OCI-LY7 (cell line): ENCODE results near the gene USH1G. TPM values are rescaled to one million over a fixed set of nuclear protein-coding genes. Genes with fewer than 3 reads are reported as not detected.

ENCODE experiments used
- BruUV-seq: library from RNA; stranded (reverse); fragments of 400-500 nt; replicated peaks from 2 replicates; lab custom pipeline; 2021; lab: Mats Ljungman, UMichigan
- CTCF ChIA-PET: fragments of 300-600 bp; sonication (Branson Sonifier 250); formaldehyde crosslinking; loops from one replicate; lab custom pipeline; 2022; ENCODE audit warnings: antibody characterized with exemption; ENCODE audit not compliant: unreplicated experiment; lab: Charles Lee
- POLR2A ChIA-PET: fragments of 300-600 bp; sonication (Branson Sonifier 250); formaldehyde crosslinking; loops from one replicate; lab custom pipeline; 2022; ENCODE audit warnings: antibody characterized with exemption; lab: Charles Lee
- DNase-seq: peaks from one replicate; pipeline ENCODE4 v3.0.0-alpha.2; 2015; ENCODE audit warnings: low spot score
- H2AFZ ChIP-seq: fragments of 200-600 bp; sonication (generic), shearing (Covaris generic); 2 replicates; pipeline ENCODE4 v1.6.1; 2014; ENCODE audit warnings: mild to moderate bottlenecking, antibody characterized with exemption, low read length, moderate library complexity
- H3K27ac ChIP-seq: fragments of 200-600 bp; sonication (generic); 2 replicates; pipeline ENCODE4 v1.5.1; 2014; ENCODE audit warnings: mixed run types, low read depth, mild to moderate bottlenecking, moderate library complexity, low read length, inconsistent platforms; ENCODE audit not compliant: poor library complexity, severe bottlenecking
- H3K36me3 ChIP-seq: fragments of 200-600 bp; sonication (generic); 2 replicates; pipeline ENCODE4 v1.6.1; 2014; ENCODE audit warnings: mild to moderate bottlenecking, antibody characterized with exemption, low read length, moderate library complexity, mixed read lengths; ENCODE audit not compliant: insufficient read depth
- H3K4me1 ChIP-seq: fragments of 200-600 bp; sonication (generic); 2 replicates; pipeline ENCODE4 v1.5.1; 2014; ENCODE audit warnings: mild to moderate bottlenecking, low read length; ENCODE audit not compliant: insufficient read depth, poor library complexity, severe bottlenecking
- H3K4me2 ChIP-seq: fragments of 200-600 bp; sonication (generic); 2 replicates; pipeline ENCODE4 v1.6.1; 2014; ENCODE audit warnings: mild to moderate bottlenecking, low read length
- H3K4me3 ChIP-seq: fragments of 200-600 bp; sonication (generic); 2 replicates; pipeline ENCODE4 v1.5.1; 2014; ENCODE audit warnings: mild to moderate bottlenecking, low read depth, low read length; ENCODE audit not compliant: poor library complexity, severe bottlenecking
- H3K79me2 ChIP-seq: fragments of 200-600 bp; sonication (generic); 2 replicates; pipeline ENCODE4 v1.6.1; 2016; ENCODE audit warnings: low read depth, mild to moderate bottlenecking, low read length, moderate library complexity, mixed read lengths; ENCODE audit not compliant: insufficient read depth
- H3K9me2 ChIP-seq: fragments of 200-600 bp; sonication (generic); 2 replicates; pipeline ENCODE4 v1.6.1; 2016; ENCODE audit warnings: mild to moderate bottlenecking, low read length, mixed read lengths; ENCODE audit not compliant: insufficient read depth
- H3K9me3 ChIP-seq: fragments of 200-600 bp; sonication (generic); 2 replicates; pipeline ENCODE4 v1.6.1; 2014; ENCODE audit warnings: mild to moderate bottlenecking, mixed run types, low read length, mixed read lengths
- H4K20me1 ChIP-seq: fragments of 200-600 bp; sonication (generic); 2 replicates; pipeline ENCODE4 v1.6.1; 2014; ENCODE audit warnings: mild to moderate bottlenecking, antibody characterized with exemption, low read length, moderate library complexity, mixed read lengths; ENCODE audit not compliant: insufficient read depth
- CTCF ChIP-seq: fragments of 200-600 bp; sonication (generic); conservative IDR thresholded peaks from 2 replicates; pipeline ENCODE4 v1.5.1; 2014; ENCODE audit warnings: mild to moderate bottlenecking, antibody characterized with exemption, low read length, moderate library complexity, mixed read lengths
- EZH2phosphoT487 ChIP-seq: fragments of 200-600 bp; sonication (generic); IDR thresholded peaks from 2 replicates; pipeline ENCODE4 v1.6.1; 2018; ENCODE audit warnings: low read depth, borderline replicate concordance, mild to moderate bottlenecking, mixed run types, antibody characterized with exemption, low read length, moderate library complexity, mixed read lengths
- intact Hi-C: fragments of 100-400 bp; cut with micrococcal nuclease; formaldehyde crosslinking; loops from one replicate; pipeline ENCODE4 v1.10.0; 2022; ENCODE audit not compliant: unreplicated experiment
- total RNA-seq, 2 experiments: library from RNA; depleted of rRNA in 1 of 2; stranded (reverse); fragments of >200 nt in 1 of 2; shearing (Covaris generic) in 1 of 2; gene quantifications; 2 replicates each; pipeline ENCODE4 v1.2.3, GENCODE V29; 2014 to 2022

The USH1G gene
- total RNA-seq, 2 experiments from 2014 or later: not detected

DNA sequence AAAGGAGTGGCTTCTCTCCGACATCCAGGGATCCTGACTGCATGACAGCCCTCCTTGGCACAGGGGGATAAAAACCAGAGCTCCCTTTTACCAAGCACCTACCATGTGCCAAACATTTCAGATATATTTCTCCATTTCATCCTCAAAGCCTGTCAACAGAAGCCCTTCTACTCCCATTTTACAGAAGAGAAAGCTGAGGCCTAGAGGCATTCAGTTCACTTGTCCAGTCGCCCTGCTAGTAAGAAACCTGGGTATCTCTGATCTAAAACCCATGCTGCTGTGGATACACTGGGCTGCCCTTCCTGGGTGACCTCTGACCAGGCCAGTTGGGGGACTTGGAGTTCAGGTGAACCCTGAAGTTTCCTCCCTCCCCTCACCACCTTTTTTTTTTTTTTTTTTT is 44.4 kb downstream of the USH1G start:
- Histone ChIP-seq H3K4me3 (no peak overlapping the region), H3K79me2 (no peaks in the 10 kb centered on the region), H3K27ac (no peak overlapping the region), H4K20me1 (no peaks in the 10 kb centered on the region), H3K36me3 (no peaks in the 10 kb centered on the region), H3K4me1 (peaks cover 10% of the 10 kb centered on the region), H3K9me3 (no peaks in the 10 kb centered on the region), H3K4me2 (no peak overlapping the region), H2AFZ (no peak overlapping the region), H3K9me2 (no peaks in the 10 kb centered on the region)
- CTCF ChIA-PET: interaction anchor here (0.8 kb wide), 1 partner anchor 14 kb away, joined by 3 read pairs; no protein-coding TSS in a partner anchor
- intact Hi-C loops: no loop called here
- no TSS peak for BruUV-seq
- DNase-seq: no peak
- POLR2A ChIA-PET: no interaction called here
- TF ChIP-seq EZH2phosphoT487 (no peak), CTCF (no peak)

DNA sequence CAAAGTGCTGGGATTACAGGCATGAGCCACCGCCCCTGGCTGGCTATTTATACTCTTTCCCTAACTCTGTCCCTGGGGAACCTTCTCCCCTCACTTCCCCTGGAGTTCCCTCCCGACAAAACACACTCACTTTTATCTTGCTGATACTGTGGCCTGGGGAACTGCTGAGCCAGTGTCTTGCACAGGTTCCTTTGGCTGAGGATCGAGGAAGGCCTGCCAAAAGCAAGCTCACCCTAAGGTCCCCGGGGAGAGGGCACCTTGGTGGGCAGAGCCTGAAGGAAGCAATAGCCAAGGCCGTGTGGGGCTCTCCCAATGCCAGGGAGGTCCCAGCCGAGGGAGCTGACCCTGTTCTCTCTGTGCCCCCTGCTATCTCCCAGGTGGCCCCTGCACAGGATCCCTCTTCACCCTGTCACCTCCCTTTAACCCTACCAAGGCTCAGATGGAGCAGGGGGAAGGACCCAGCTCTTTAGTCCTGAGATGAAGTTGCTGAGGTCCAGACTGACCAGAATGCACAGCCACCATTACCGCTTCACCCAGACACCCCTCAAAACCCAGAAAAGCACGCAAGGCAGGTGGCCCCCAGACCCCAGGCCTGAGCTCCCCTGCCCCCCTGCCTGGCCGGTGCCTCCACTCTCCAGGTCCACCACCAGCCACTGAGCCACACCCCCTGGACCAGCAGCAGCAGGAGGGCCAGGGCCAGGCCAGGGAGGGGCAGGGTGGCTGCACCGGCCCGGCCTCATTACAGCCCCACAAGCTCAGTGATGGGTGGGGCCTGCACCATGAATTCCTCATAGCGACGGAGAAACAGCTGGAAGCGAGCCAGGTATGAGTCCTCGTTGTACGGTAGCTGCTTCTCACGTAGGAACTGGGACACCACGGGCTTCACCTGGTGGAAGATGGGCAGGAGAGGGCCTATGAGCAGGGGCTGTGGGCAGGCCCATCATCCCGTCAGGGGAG is 45.2 kb downstream of the USH1G start:
- CTCF ChIA-PET: interaction anchor here (0.6 to 0.8 kb wide), 3 partner anchors 13 to 647 kb away, joined by 3 to 5 read pairs (median 3); no protein-coding TSS in a partner anchor
- Histone ChIP-seq H3K4me1 (peaks cover 10% of the 10 kb centered on the region), H3K27ac (no peak overlapping the region), H3K79me2 (no peaks in the 10 kb centered on the region), H2AFZ (no peak overlapping the region), H3K9me2 (no peaks in the 10 kb centered on the region), H3K4me3 (no peak overlapping the region), H3K36me3 (no peaks in the 10 kb centered on the region), H3K4me2 (no peak overlapping the region), H4K20me1 (no peaks in the 10 kb centered on the region), H3K9me3 (no peaks in the 10 kb centered on the region)
- DNase-seq: no peak
- POLR2A ChIA-PET: interaction anchor here (0.6 kb wide), 1 partner anchor 96 kb away, joined by 3 read pairs; no protein-coding TSS in a partner anchor
- BruUV-seq: no TSS peak
- no peak for TF ChIP-seq EZH2phosphoT487
- TF ChIP-seq CTCF: no peak
- intact Hi-C loops: no loop called here
